ENCODE measurements around the gene IRGQ.
"Not testable (repeated sequence)": the region's sequence is repeated elsewhere in the genome, so short reads cannot be mapped to it uniquely, and the experiment has no call there.

Gene IRGQ

GRCh38 chr19:43606569-43607229, 10.8 kb upstream of the IRGQ start:
- DNase-seq (ENCODE audit: extremely low read depth, low read depth), result no peak
- TF ChIP-seq CTCF (IDR thresholded peaks at IDR 0.05; ENCODE audit: low read depth, low read length), result no peak

GRCh38 chr19:43605875-43606568, 10.1 kb upstream of the IRGQ start:
- DNase-seq (ENCODE audit: extremely low read depth, low read depth), result no peak
- no peak for TF ChIP-seq CTCF (IDR thresholded peaks at IDR 0.05; ENCODE audit: low read depth, low read length)

- not testable (repeated sequence) for DNase-seq (ENCODE audit: extremely low read depth, low read depth)
Observed at GRCh38 chr19:43600326-43600725, 4.4 kb upstream of the IRGQ start.

- DNase-seq (ENCODE audit: extremely low read depth, low read depth), result no peak
- no peak for TF ChIP-seq CTCF (IDR thresholded peaks at IDR 0.05; ENCODE audit: low read depth, low read length)
Observed at GRCh38 chr19:43599635-43600295, 3.8 kb upstream of the IRGQ start.

GRCh38 chr19:43598445-43599240, 2.7 kb upstream of the IRGQ start:
- no peak for TF ChIP-seq CTCF (IDR thresholded peaks at IDR 0.05; ENCODE audit: low read depth, low read length)
- no peak for DNase-seq (ENCODE audit: extremely low read depth, low read depth)

GRCh38 chr19:43597876-43598275, 1.9 kb upstream of the IRGQ start:
- no peak for DNase-seq (ENCODE audit: extremely low read depth, low read depth)
- TF ChIP-seq CTCF (IDR thresholded peaks at IDR 0.05; ENCODE audit: low read depth, low read length), result no peak

GRCh38 chr19:43596842-43597461, 1.0 kb upstream of the IRGQ start:
- DNase-seq (ENCODE audit: extremely low read depth, low read depth), result no peak
- TF ChIP-seq CTCF (IDR thresholded peaks at IDR 0.05; ENCODE audit: low read depth, low read length), result no peak
